PFSK-1 (cell line): ENCODE data around the gene GSK3B.

Experiments
- POLR2AphosphoS5 ChIP-seq: IDR thresholded peaks from 2 replicates; pipeline ENCODE4 v1.6.1; 2012; ENCODE audit warnings: low read depth, mild to moderate bottlenecking, control low read depth, low read length, moderate library complexity
- TAF1 ChIP-seq: IDR thresholded peaks from 2 replicates; pipeline ENCODE4 v1.6.1; 2012; ENCODE audit warnings: low read length, control low read depth, borderline replicate concordance; ENCODE audit not compliant: insufficient read depth

- TF ChIP-seq POLR2AphosphoS5 (no peak), TAF1 (no peak)
Measured at GRCh38 chr3:120022729-120023128, 71.5 kb downstream of the GSK3B start.
